Renal pelvis (tissue), 4 donors: ENCODE results near the gene BANP. TPM values are rescaled to one million over a fixed set of nuclear protein-coding genes. Genes with fewer than 3 reads are reported as not detected.
"Not testable (repeated sequence)": the region's sequence is repeated elsewhere in the genome, so short reads cannot be mapped to it uniquely, and the experiment has no call there.

ENCODE experiments used
- DNase-seq: peaks from one replicate; pipeline ENCODE4 v3.0.0-alpha.2; 2013
- polyA plus RNA-seq, 3 donors: library from polyadenylated mRNA; unstranded; fragments of 120-200 nt; gene quantifications; one replicate each; pipeline ENCODE4 v1.2.1, GENCODE V29; 2013; ENCODE audit not compliant: insufficient read length in 3 of 3

Gene BANP
- polyA plus RNA-seq, 3 donors, result 23.1 to 27.4 (median 27.3) TPM

GRCh38 chr16:88099956-88100355 is 148.7 kb downstream of the BANP start:
- not testable (repeated sequence) for DNase-seq

GRCh38 chr16:88100801-88101622 is 149.8 kb downstream of the BANP start:
- peak; percentile 56 for DNase-seq

GRCh38 chr16:88101623-88102105 is 150.4 kb downstream of the BANP start:
- not testable (repeated sequence) for DNase-seq

GRCh38 chr16:88102597-88102996 is 151.4 kb downstream of the BANP start:
- no peak for DNase-seq

GRCh38 chr16:88103011-88103410 is 151.8 kb downstream of the BANP start:
- no peak for DNase-seq

GRCh38 chr16:88103581-88104188 is 152.5 kb downstream of the BANP start:
- no peak for DNase-seq

GRCh38 chr16:88104363-88104762 is 153.1 kb downstream of the BANP start:
- DNase-seq, result not testable (repeated sequence)

GRCh38 chr16:88105574-88106140 is 154.4 kb downstream of the BANP start:
- DNase-seq, result not testable (repeated sequence)

- DNase-seq, result not testable (repeated sequence)
Observed at GRCh38 chr16:88106566-88106965, 155.3 kb downstream of the BANP start.

GRCh38 chr16:88108762-88109161 is 157.5 kb downstream of the BANP start:
- DNase-seq, result no peak

- not testable (repeated sequence) for DNase-seq
Observed at GRCh38 chr16:88109726-88110621, 158.7 kb downstream of the BANP start.

- DNase-seq, result not testable (repeated sequence)
Observed at GRCh38 chr16:88110875-88111494, 159.8 kb downstream of the BANP start.

GRCh38 chr16:88111976-88112375 is 160.7 kb downstream of the BANP start:
- DNase-seq, result not testable (repeated sequence)

GRCh38 chr16:88113545-88114045 is 162.4 kb downstream of the BANP start:
- DNase-seq, result no peak

GRCh38 chr16:88114541-88115228 is 163.5 kb downstream of the BANP start:
- not testable (repeated sequence) for DNase-seq

GRCh38 chr16:88116121-88116520 is 164.9 kb downstream of the BANP start:
- no peak for DNase-seq

- no peak for DNase-seq
Observed at GRCh38 chr16:88117476-88117868, 166.2 kb downstream of the BANP start.

GRCh38 chr16:88118376-88118775 is 167.1 kb downstream of the BANP start:
- DNase-seq, result no peak

GRCh38 chr16:88118852-88119741 is 167.9 kb downstream of the BANP start:
- not testable (repeated sequence) for DNase-seq
